Bone marrow (tissue), 2 donors: Measurements from ENCODE around the gene GRAMD2A.
"Not testable (repeated sequence)": the region's sequence is repeated elsewhere in the genome, so short reads cannot be mapped to it uniquely, and the experiment has no call there.

Experiments
- DNase-seq, 2 donors: peaks; one replicate each; lab custom pipeline; 2025; lab: John Stamatoyannopoulos, UW

Gene GRAMD2A

GRCh38 chr15:72184165-72184811 lies 13.3 kb downstream of the GRAMD2A start:
- DNase-seq, result no peak

DNA sequence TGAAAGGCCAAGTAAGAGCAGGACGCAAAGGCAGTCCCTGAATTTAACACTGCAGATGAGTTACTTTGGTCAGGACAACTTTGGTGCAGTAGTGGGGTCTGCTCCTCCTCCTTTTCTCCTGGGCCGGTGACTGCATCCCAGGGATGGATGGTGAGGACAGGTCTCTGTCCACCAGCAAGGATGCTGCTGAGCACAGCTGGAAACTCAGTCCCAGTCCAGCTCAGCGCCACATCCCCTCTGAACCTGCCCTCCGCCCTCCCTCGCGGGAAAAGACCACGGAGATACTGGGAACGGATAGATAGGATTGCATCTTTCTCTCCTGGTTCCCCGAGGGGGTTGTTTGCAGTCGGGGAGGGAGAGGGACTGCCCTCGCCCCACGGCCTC lies 13.8 kb downstream of the GRAMD2A start:
- DNase-seq, result no peak

DNA sequence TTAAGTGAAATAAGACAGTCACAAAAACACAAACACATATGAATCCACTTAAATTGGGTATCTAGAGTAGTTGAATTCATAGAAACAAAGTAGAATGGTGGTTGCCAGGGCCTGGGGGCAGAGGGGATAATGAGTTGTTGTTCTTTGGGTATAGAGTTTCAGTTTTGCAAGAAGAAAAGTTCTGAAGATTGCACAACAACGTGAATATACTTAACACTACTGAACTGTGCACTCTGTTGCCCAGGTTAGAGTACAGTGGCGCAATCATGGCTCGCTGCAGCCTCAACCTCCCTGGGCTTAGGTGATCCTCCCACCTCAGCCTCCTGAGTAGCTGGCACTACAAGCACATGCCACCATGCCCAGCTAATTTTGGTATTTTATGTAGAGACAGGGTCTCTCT lies 14.9 kb downstream of the GRAMD2A start:
- DNase-seq, result no peak

DNA sequence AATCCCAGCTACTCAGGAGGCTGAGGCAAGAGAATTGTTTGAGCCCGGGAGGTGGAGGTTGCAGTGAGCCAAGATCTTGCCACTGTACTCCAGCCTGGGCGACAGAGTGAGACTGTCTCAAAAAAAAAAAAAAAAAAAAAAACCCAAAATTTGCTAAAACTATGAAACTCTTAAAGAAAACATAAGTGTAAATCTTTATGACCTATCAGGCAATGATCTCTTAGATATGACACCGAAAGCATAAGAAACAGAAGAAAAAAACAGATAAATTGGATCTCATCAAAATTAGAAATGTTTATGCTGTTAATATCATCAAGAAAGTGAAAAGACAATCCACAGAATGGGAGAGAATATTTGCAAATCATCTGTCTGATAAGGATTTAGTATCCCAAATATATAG lies 15.3 kb downstream of the GRAMD2A start:
- no peak for DNase-seq

DNA sequence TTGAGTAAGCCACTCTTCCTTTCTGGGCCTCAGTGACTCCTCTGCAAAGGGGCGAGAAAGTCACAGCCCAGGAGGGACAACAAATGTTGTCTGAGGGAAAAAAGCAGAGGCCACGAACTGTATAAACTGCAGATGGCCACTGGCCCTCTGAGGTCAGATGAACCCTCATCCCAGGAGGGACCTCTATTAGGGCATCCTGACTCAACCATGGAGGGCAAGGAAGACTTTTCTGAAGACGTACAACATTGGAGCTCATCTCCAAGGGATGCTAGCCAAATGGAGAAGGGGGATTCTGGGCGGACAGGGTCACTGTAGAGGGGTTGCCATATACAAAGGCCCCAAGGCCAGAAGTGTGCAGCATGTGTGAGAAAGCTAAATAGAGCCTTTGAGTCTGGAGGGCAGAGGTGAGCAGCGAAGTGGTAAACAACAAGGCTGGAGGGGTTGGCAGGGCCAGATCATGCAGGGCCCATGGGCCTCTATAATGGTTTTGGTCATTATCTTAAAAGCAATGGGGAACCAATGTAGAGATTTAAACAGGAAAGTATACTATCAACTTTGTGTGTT lies 16.7 kb downstream of the GRAMD2A start:
- no peak for DNase-seq

GRCh38 chr15:72179950-72180581 lies 17.5 kb downstream of the GRAMD2A start:
- no peak for DNase-seq

GRCh38 chr15:72178976-72179585 lies 18.5 kb downstream of the GRAMD2A start:
- no peak for DNase-seq

- no peak for DNase-seq
These were observed 20.8 kb downstream of the GRAMD2A start for GRCh38 chr15:72176743-72177142.

GRCh38 chr15:72176159-72176558 lies 21.4 kb downstream of the GRAMD2A start:
- no peak for DNase-seq

DNA sequence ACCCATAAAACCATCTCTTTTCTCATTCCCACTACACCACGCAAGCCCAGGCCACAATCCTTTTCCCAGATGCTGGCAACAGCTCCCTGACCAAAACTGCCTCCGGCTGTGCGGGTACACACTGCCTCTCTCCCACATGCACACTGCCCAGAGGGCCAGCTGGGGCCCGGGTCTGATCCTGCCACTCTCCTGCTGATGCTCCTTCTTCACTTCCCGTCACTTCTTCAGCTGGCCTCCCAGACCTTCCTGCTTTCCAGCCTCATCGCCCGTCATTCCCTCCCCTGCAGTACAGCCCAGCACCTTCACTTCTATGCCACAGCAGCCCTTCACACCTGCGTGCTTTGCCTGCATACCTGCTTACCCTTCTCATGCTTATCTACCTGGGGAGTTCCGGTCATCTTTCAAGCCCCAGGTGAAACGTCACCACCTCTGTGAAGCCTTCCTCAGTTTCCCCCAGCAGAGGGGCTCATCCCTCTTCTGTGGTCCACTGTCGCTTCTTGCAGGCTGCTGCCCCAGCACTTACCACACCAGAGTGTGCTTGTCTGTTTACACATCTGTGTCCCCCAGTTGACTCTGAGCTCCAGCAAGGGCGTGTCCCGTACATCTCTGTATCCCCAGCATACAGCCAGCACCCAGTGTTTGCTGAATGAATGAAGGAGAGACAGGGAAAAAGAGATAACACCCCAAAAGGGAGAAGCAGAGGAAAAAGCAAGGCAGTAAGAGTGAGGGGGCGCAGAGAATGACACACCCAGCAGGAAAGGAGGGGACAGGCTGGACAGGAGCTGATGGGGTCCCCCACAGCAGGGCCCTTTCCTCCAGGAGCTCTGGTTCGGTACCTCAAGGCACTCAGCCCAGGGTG lies 22.2 kb downstream of the GRAMD2A start:
- DNase-seq, result no peak

DNA sequence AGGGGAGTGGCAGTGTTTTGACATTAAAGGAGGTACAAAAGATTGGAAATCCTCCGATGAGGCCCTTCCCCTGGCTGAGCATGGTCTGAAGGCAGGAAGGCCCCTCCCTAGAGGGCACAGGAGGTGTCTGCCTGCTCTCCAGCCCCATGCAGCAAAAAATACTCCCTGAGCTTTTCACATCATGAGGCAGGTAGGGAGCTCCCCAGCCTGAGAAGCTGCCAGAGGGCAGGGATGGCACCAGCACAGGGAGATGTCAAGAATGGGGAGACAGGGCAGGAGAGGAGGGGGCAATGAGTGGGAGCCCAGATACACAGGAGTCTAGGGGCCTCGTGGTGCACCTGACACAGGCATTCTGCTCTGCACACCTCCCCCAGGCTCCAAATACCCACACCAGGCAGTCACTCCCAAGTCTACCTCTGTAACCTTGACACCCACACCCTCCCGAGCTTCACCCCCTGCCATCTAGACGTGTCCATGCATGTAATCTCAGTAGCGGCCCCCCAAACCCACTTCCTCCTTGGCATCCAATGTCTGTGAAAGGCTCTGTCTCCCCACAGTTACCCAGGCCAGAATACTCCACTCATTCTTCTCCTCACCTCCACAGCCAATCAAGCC lies 22.9 kb downstream of the GRAMD2A start:
- no peak for DNase-seq

GRCh38 chr15:72173864-72174550 lies 23.6 kb downstream of the GRAMD2A start:
- no peak for DNase-seq

GRCh38 chr15:72173401-72173800 lies 24.2 kb downstream of the GRAMD2A start:
- no peak for DNase-seq

DNA sequence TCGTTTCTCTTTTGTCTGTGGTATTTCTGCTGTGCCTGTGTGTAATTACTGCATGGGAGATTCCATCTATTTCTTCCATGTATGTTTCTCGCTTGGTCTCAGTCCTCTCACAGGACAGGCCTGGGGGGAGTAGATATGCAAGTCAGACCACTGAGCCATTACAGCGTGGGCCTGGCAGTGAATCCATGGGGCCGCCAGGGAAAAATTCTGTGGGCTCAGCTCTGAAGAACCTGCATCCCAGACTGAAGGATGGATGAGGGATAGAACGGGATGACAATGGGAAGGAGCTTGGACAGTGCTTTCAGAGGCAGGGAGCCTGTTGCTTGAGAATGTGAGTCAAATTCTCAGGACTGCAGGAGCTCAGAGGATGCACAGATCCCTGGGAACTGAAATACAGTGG lies 24.8 kb downstream of the GRAMD2A start:
- DNase-seq, result no peak

- not testable (repeated sequence) for DNase-seq
These were observed 25.6 kb downstream of the GRAMD2A start for GRCh38 chr15:72171978-72172377.

DNA sequence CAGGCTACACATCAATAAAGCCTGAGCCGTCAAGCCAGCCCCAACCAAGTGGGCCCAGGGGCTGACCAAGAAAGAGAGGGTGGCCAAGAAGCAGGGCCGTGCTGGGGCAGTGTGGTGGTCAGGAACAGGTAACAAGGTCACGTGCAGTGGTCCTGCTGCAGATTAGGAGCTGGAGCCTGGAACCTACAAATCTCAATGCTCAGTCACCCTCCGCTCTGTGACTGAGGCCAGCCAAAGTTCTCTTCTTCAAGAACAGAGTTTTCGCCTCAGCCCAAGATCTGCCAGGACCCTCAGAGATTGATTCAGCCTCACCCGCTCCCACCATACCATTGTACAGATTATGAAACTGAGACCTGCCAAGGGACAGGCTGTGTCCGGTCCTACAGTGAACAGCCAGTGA lies 26.9 kb downstream of the GRAMD2A start:
- DNase-seq, result no peak

DNA sequence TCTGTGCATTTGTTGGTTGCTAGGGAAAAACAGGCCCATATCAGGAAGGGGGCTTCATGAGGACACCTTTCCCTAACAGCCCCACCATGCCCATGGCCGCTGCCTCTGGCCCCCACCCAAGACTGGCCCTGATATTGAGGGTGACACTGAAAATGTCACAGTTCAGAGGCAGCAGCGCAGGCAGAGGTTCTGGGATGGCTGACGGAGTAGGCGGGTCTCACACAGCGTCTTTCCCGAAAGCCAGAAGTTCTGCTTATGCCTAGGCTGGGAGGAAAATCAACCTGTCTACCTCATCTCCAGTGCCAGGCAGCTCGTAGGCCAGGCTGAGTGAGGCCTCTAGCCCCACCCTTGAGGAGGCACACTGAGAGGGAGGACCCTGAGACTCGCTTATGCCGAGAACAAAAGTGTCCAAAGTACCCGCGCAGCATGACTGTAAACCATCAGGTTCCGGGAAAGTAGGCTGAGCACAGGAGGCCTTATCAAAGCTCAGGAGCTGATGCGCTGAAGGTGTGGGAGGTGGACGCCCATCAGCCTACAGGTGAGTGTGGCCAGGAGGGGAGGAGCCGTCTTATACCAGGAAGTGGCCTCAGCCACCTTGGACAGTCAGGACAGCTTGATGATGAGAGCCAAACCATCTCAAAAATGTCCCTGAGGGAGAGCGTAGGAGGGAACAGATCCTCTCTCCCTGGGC lies 27.5 kb downstream of the GRAMD2A start:
- no peak for DNase-seq

DNA sequence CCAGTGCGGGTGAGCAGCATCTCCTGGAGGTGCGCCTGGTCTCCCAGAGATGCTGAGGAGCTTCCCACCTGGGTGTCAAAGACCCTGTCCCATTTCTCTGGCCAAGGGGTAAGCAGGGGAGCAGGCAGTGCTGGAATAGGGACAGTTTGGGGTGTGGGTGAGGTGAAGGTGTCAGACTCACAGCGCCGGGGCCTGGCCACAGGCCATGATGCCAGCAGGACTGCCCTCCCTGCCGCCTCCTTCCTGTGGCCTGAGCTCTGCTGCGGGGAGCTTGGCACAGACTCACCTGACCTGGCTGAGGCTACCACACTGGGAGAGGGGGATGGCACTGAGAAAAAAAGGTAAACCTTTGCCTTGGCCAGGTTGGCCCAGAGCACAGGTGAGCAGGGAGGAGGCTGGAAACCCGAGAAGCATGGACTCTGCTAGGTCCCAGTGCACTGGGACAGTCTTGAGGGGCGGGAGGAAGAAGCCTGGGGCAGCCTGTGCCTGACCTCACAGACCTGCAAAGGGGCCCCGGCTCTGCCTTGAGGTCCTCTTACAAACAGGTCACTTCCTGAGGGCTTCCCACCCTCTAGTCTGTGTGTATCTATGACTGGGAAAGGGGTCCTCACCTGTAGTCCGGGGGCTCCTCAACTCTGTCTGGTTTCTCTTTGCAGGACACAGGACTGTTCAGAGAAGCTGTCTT lies 28.2 kb downstream of the GRAMD2A start:
- DNase-seq, result no peak

GRCh38 chr15:72168808-72169190 lies 28.8 kb downstream of the GRAMD2A start:
- no peak for DNase-seq

DNA sequence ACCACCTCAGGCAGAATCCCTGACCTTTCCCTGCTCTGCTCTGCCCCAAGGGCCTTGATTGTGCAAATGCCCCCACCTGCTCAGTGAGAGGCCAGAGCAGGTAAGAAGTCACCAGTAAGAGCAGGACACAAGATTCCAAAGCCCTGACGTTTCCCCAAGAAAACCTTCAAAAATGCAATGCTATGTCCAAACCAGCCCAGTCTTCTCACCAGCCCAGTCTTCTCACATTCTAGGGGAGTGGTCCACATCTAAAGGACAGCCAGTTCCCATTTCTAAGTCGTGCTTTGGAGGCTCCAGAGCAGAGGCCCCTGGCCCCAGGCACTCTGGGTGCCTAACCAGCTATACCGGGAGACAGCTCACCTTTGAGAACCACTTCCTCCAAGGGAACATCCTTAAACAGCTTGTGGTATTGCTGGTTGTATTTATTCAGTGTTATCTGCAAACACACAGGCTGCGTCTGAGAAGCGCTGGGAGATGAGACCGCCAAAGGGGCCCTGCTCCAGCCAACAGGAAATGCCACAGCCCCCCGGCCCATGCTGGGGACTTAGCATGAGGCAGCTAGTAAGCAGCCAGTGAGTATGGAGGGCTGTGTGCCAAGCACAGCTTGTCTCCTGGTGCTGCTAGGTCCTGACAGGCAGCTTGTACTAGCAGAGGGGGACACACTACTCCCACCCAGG lies 29.3 kb downstream of the GRAMD2A start:
- no peak for DNase-seq
